ENCODE measurements around the gene NHLH2. TPM values are rescaled to one million over a fixed set of nuclear protein-coding genes. Genes with fewer than 3 reads are reported as not detected.

The NHLH2 gene
- total and polyA plus RNA-seq, 2 donors (not counting 1 experiment from before 2014, with no cell fraction given) = not detected

DNA sequence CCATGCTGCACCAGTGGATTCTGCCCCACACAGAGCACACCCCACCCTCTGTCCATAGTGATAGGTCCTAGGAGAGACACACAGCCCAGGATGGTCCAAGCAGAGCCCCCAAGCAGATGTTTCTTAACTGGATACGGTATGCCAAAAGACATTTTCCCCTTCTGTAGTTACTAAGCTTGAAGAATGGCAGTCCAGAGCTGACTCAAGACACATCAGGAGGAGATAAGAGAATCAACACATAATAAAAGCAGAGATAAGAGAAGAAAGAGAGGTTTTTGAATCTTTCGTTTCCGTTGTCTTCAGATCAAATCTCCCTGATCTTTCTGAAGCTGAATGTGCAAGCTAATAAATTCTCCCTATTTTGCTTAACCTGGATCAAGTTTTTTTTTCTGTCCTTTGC is 50.6 kb downstream of the NHLH2 start:
- Mint-ChIP-seq H3K4me1 (no peaks in the 10 kb centered on the region), H3K27me3 (peaks cover 17% of the 10 kb centered on the region), H3K27ac (no peak overlapping the region), H3K4me3 (no peak overlapping the region), H3K9me3 (ENCODE audit: insufficient read depth) (no peaks in the 10 kb centered on the region)
- WGBS (ENCODE audit: insufficient coverage) = no CpG with 5 or more reads among the region's 3 CpGs
- POLR2A ChIA-PET = no interaction called here
- intact Hi-C loops (cut with micrococcal nuclease) = no loop called here
- no peak overlapping the region for H2AFZ ChIP-seq (ENCODE audit: insufficient read depth, low read depth, low read length, poor library complexity, severe bottlenecking)
- TF ChIP-seq, protein P1, sequence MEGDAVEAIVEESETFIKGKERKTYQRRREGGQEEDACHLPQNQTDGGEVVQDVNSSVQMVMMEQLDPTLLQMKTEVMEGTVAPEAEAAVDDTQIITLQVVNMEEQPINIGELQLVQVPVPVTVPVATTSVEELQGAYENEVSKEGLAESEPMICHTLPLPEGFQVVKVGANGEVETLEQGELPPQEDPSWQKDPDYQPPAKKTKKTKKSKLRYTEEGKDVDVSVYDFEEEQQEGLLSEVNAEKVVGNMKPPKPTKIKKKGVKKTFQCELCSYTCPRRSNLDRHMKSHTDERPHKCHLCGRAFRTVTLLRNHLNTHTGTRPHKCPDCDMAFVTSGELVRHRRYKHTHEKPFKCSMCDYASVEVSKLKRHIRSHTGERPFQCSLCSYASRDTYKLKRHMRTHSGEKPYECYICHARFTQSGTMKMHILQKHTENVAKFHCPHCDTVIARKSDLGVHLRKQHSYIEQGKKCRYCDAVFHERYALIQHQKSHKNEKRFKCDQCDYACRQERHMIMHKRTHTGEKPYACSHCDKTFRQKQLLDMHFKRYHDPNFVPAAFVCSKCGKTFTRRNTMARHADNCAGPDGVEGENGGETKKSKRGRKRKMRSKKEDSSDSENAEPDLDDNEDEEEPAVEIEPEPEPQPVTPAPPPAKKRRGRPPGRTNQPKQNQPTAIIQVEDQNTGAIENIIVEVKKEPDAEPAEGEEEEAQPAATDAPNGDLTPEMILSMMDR (IDR thresholded peaks at IDR 0.05) = no peak
- no peak for TF ChIP-seq EZH2 (IDR thresholded peaks at IDR 0.05; ENCODE audit: borderline replicate concordance, insufficient read depth, low read depth, low read length, poor library complexity, severe bottlenecking)
- CTCF ChIA-PET = no interaction called here
- H3K9me3 ChIP-seq (ENCODE audit: control extremely low read depth in 1 of 3, control insufficient read depth in 2 of 3, insufficient read depth in 1 of 3, low read length in 2 of 3) = peaks cover 0 to 4% (median 0%) of the 10 kb centered on the region in 3 donors
- H3K36me3 ChIP-seq (replicated peaks in 1 of 2; ENCODE audit: control extremely low read depth in 1 of 2, control insufficient read depth in 1 of 2, extremely low read depth in 1 of 2, insufficient read depth in 2 of 2, low read length in 1 of 2) = no peaks in the 10 kb centered on the region
- no peaks in the 10 kb centered on the region for H3K4me1 ChIP-seq (ENCODE audit: control insufficient read depth in 2 of 2, insufficient read depth in 2 of 2, low read length in 2 of 2)
- H3K79me2 ChIP-seq (ENCODE audit: control insufficient read depth, insufficient read depth, low read length) = no peaks in the 10 kb centered on the region
- no peaks in the 10 kb centered on the region for H4K20me1 ChIP-seq (ENCODE audit: control insufficient read depth, insufficient read depth, low read length, poor library complexity, severe bottlenecking)
- H3K4me2 ChIP-seq (replicated peaks; ENCODE audit: low read depth, low read length, poor library complexity, severe bottlenecking) = no peak overlapping the region
- ATAC-seq (ENCODE audit: low read depth) (no peak), DNase-seq (no peak)
- H3K27ac ChIP-seq (ENCODE audit: low read length in 2 of 2) = no peak overlapping the region
- H3K27me3 ChIP-seq (replicated peaks in 1 of 4; ENCODE audit: control extremely low read depth in 1 of 4, control insufficient read depth in 3 of 4, insufficient read depth in 4 of 4, low read length in 3 of 4) = peaks cover 0 to 10% (median 2%) of the 10 kb centered on the region in 4 experiments
- H3K9ac ChIP-seq (ENCODE audit: low read length) = no peak overlapping the region
- H3K4me3 ChIP-seq (ENCODE audit: control extremely low read depth in 1 of 5, extremely low read depth in 1 of 5, insufficient read depth in 1 of 5, low read depth in 2 of 5, low read length in 4 of 5) = no peak overlapping the region

Other genes with a start within 250 kb of the NHLH2 start
- 0.30 and 0.46 TPM in 2 replicates for gene VANGL1, start 199.2 kb downstream of the NHLH2 start, total RNA-seq
- 0.21 and 0.35 TPM in 2 replicates for gene VANGL1, start 199.2 kb downstream of the NHLH2 start, polyA plus RNA-seq
- not detected in 2 replicates for gene CASQ2, start 72.4 kb downstream of the NHLH2 start, total RNA-seq
- gene CASQ2, start 72.4 kb downstream of the NHLH2 start, polyA plus RNA-seq = not detected in 2 replicates
- 7.5 and 9.3 TPM in 2 replicates for gene SLC22A15, start 135.4 kb upstream of the NHLH2 start, total RNA-seq
- gene SLC22A15, start 135.4 kb upstream of the NHLH2 start, polyA plus RNA-seq = 1.7 and 3.9 TPM in 2 replicates